ENCODE data around the gene CPLANE2. TPM values are rescaled to one million over a fixed set of nuclear protein-coding genes. Genes with fewer than 3 reads are reported as not detected.
"Not testable (repeated sequence)": the region's sequence is repeated elsewhere in the genome, so short reads cannot be mapped to it uniquely, and the experiment has no call there.

The CPLANE2 gene
- total and polyA plus RNA-seq, 7 donors = 2.5 to 7.4 (median 3.7) TPM

- Histone ChIP-seq H3K27ac (no peak overlapping the region), H3K27me3 (peaks cover 15 to 36% (median 31%) of the 10 kb centered on the region in 3 donors), H3K36me3 (no peaks in the 10 kb centered on the region), H3K9me3 (no peaks in the 10 kb centered on the region), H3K4me3 (no peak overlapping the region), H3K4me1 (peaks cover 0 to 8% (median 8%) of the 10 kb centered on the region in 4 donors)
- TF ChIP-seq CTCF (IDR thresholded peaks at IDR 0.05) (no peak), EP300 (IDR thresholded peaks at IDR 0.05) (no peak), POLR2AphosphoS5 (IDR thresholded peaks at IDR 0.05) (no peak), POLR2A (IDR thresholded peaks at IDR 0.05) (no peak)
- WGBS, 2 donors = 89 to 92% methylated on average over 3 of the region's 3 CpGs
- DNase-seq = no peak
- intact Hi-C loops (cut with DNase I) = no loop called here
Observed at GRCh38 chr1:16224472-16224871, 12.5 kb downstream of the CPLANE2 start.

- H3K4me3 ChIP-seq; DNase-seq; H3K9me3 ChIP-seq; intact Hi-C loops (cut with DNase I); H3K27ac ChIP-seq; H3K36me3 ChIP-seq: not testable (repeated sequence)
- Histone ChIP-seq H3K27me3 (peaks cover 14 to 28% (median 24%) of the 10 kb centered on the region in 3 donors), H3K4me1 (peaks cover 0 to 14% (median 11%) of the 10 kb centered on the region in 4 donors)
- WGBS, 2 donors = 93 to 95% methylated on average over 14 of the region's 14 CpGs
Observed at GRCh38 chr1:16222716-16223115, 14.3 kb downstream of the CPLANE2 start.

GRCh38 chr1:16221499-16221898, 15.5 kb downstream of the CPLANE2 start:
- 95 to 98% methylated on average over 1 of the region's 1 CpG for WGBS, 2 donors
- intact Hi-C loops (cut with DNase I) = no loop called here
- peaks cover 2 to 16% (median 11%) of the 10 kb centered on the region in 3 donors for H3K27me3 ChIP-seq
- no peak overlapping the region for H3K4me3 ChIP-seq
- TF ChIP-seq EP300 (IDR thresholded peaks at IDR 0.05) (no peak), POLR2A (IDR thresholded peaks at IDR 0.05) (no peak), POLR2AphosphoS5 (IDR thresholded peaks at IDR 0.05) (no peak), CTCF (IDR thresholded peaks at IDR 0.05) (no peak)
- H3K27ac ChIP-seq = no peak overlapping the region
- H3K36me3 ChIP-seq = no peaks in the 10 kb centered on the region
- no peaks in the 10 kb centered on the region for H3K9me3 ChIP-seq
- no peak for DNase-seq
- H3K4me1 ChIP-seq = peaks cover 0 to 15% (median 13%) of the 10 kb centered on the region in 4 donors

GRCh38 chr1:16219968-16220500, 16.9 kb downstream of the CPLANE2 start:
- Histone ChIP-seq H3K9me3 (no peaks in the 10 kb centered on the region), H3K36me3 (no peaks in the 10 kb centered on the region), H3K27me3 (peaks cover 0 to 1% (median 0%) of the 10 kb centered on the region in 3 donors), H3K4me1 (peaks cover 0 to 19% (median 17%) of the 10 kb centered on the region in 4 donors), H3K27ac (no peak overlapping the region), H3K4me3 (no peak overlapping the region)
- 63 to 81% methylated on average over 4 of the region's 4 CpGs for whole genome bisulfite sequencing, 2 donors
- intact Hi-C loops (cut with DNase I) = no loop called here
- DNase-seq = no peak
- TF ChIP-seq POLR2AphosphoS5 (IDR thresholded peaks at IDR 0.05) (no peak), POLR2A (IDR thresholded peaks at IDR 0.05) (no peak), EP300 (IDR thresholded peaks at IDR 0.05) (no peak), CTCF (IDR thresholded peaks at IDR 0.05) (no peak)

- TF ChIP-seq CTCF (IDR thresholded peaks at IDR 0.05) = no peak
- TF ChIP-seq POLR2A (IDR thresholded peaks at IDR 0.05) = no peak
- no peak for TF ChIP-seq POLR2AphosphoS5 (IDR thresholded peaks at IDR 0.05)
- TF ChIP-seq EP300 (IDR thresholded peaks at IDR 0.05) = no peak
- H3K27ac ChIP-seq = no peak overlapping the region
- intact Hi-C loops (cut with DNase I) = no loop called here
Observed at GRCh38 chr1:16218674-16219071, 18.3 kb downstream of the CPLANE2 start.

More at GRCh38 chr1:16218674-16219071, 18.3 kb downstream of the CPLANE2 start:
- peaks cover 0 to 19% (median 17%) of the 10 kb centered on the region in 4 donors for H3K4me1 ChIP-seq
- 89 to 94% methylated on average over 6 of the region's 6 CpGs for WGBS, 2 donors
- DNase-seq = no peak
- no peak overlapping the region for H3K4me3 ChIP-seq
- H3K27me3 ChIP-seq = no peaks in the 10 kb centered on the region
- H3K36me3 ChIP-seq = no peaks in the 10 kb centered on the region
- no peaks in the 10 kb centered on the region for H3K9me3 ChIP-seq

Data from sigmoid colon (tissue), 7 donors.